Stimulated activated effector memory CD8-positive, alpha-beta T cell treated with anti-CD3 and anti-CD28 coated beads, Interleukin-12 subunit alpha, Interleukin-12 subunit beta, amount 100 ng/mL, for 72 hours (primary cell): ENCODE data around the gene ZNF865.
"Not testable (repeated sequence)": the region's sequence is repeated elsewhere in the genome, so short reads cannot be mapped to it uniquely, and the experiment has no call there.

Experiments used
- ATAC-seq: fragments of 150-1000 bp; cut with Tn5 transposase; 2 replicates; pipeline ENCODE4 v1.10.0; 2021
- DNase-seq, 2 donors: peaks; one replicate each; pipeline ENCODE4 v3.0.0; 2021 to 2022; ENCODE audit warnings: low spot score in 2 of 2
- H3K27ac Mint-ChIP-seq: one replicate; pipeline ENCODE4 v1.8.0; 2022; ENCODE audit warnings: mild to moderate bottlenecking, mixed read lengths
- H3K36me3 Mint-ChIP-seq: one replicate; pipeline ENCODE4 v1.8.0; 2022; ENCODE audit warnings: mild to moderate bottlenecking, mixed read lengths
- H3K4me1 Mint-ChIP-seq: one replicate; pipeline ENCODE4 v1.8.0; 2022; ENCODE audit warnings: mixed read lengths
- H3K4me3 Mint-ChIP-seq: one replicate; pipeline ENCODE4 v1.8.0; 2022; ENCODE audit warnings: mild to moderate bottlenecking, mixed read lengths
- H3K9me3 Mint-ChIP-seq: one replicate; pipeline ENCODE4 v1.8.0; 2022; ENCODE audit warnings: mixed read lengths

ZNF865 gene

DNA sequence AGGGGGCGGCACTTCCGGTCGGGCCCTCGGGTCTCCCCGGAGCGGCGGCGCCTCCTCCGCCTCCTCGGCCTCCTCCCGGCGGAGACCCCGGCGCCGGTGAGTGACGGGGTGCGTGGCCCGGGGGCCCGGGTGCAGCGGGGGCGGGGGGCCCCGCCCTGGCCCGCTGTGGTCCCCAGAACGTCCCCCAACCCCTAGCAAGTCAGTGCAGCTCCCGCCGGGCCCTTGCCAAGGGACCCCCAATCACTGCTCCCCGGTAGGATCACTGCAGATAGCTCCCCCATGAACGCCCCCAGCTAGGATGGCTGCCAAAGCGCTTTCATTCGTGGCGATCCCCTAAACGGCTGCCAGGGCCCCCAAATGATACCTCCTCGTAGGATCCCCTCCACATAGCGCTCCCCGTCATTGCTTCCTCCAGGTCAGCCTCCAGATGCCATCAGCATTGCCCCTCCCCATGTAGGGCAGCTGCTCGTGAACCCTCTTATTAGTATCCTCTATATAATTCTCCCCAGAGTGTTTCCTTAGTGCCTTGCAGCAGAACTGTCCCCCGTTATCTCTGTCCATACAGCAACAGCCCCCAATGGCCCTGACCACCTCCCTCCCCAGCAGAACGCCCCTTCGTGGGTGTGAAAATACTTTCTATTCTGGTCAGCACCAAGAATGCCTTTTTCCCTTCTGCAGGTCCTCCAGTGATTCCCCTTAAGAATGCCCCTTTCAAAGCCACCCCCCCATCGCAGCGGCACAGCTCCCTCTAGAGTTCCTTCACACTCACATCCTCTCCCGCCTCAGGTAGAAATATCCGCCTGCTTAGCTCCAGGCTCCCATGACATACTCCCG, at the start of gene ZNF865:
TSS of gene ZNF865 (plus strand) at position 11 of the 834 bp plus-strand sequence. CDS start 7,972 bp downstream, outside the sequence.
- H3K36me3 Mint-ChIP-seq, result peaks cover 50% of the 10 kb centered on the region
- peak within 1 kb of the TSS; percentile 94 for H3K27ac Mint-ChIP-seq
- DNase-seq, result peak; percentile 40 to 85
- H3K9me3 Mint-ChIP-seq, result no peaks in the 10 kb centered on the region
- H3K4me1 Mint-ChIP-seq, result peaks cover 73% of the 10 kb centered on the region
- ATAC-seq, result peak; percentile 60
- peak within 1 kb of the TSS; percentile 91 for H3K4me3 Mint-ChIP-seq

DNA sequence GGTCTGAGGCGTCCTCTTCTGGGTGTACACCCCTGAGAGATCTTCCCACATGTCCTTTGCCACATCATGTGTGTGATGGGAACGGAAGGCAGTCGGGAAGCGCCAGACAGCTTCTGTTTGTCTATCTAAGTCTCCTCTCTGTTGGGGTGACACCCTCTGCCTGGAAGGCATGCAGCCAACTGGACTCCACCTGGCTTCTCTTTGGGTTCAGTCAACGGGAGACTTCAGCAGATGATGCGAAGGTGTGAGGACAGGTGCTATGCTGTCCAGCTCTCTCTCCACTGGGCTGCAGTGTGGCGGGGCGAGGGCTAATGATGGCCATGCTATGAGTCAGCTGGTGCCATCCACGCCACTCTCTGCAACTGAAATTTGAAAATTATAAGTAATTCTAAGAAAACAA, 45.8 kb upstream of the ZNF865 start:
- no peak for ATAC-seq
- Mint-ChIP-seq H3K4me1 (peaks cover 5% of the 10 kb centered on the region), H3K4me3 (no peak overlapping the region), H3K36me3 (no peaks in the 10 kb centered on the region), H3K27ac (no peak overlapping the region), H3K9me3 (no peaks in the 10 kb centered on the region)
- DNase-seq, result no peak

GRCh38 chr19:55563261-55563690, 42.2 kb upstream of the ZNF865 start:
- H3K9me3 Mint-ChIP-seq, result no peaks in the 10 kb centered on the region
- DNase-seq (no peak), ATAC-seq (no peak)
- no peaks in the 10 kb centered on the region for H3K36me3 Mint-ChIP-seq
- H3K4me3 Mint-ChIP-seq, result no peak overlapping the region
- H3K4me1 Mint-ChIP-seq, result peaks cover 5% of the 10 kb centered on the region
- no peak overlapping the region for H3K27ac Mint-ChIP-seq

DNA sequence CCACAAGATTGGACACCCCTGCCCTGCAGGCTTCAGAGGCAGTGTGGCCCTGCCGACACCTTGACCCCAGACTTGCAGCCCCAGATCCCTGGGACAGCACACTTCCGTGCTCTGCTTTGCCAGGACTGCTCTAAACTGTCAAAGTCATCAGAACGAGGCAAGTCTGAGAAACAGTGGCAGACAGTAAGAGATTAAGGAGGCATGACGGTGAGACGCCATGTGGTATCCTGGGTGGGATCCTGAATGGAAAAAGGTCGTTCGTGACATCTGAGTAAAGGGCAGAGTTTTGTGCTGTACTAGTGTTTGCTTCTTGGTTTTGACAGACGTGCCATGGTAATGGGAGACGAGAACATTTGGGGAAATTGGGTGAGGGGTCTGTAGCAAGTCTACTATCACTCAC, 38.6 kb upstream of the ZNF865 start:
- Mint-ChIP-seq H3K4me1 (no peaks in the 10 kb centered on the region), H3K4me3 (no peak overlapping the region), H3K9me3 (no peaks in the 10 kb centered on the region), H3K36me3 (no peaks in the 10 kb centered on the region), H3K27ac (no peak overlapping the region)
- DNase-seq (no peak), ATAC-seq (no peak)

- DNase-seq, result no peak
- no peaks in the 10 kb centered on the region for H3K9me3 Mint-ChIP-seq
Measured at GRCh38 chr19:55567708-55568328, 37.6 kb upstream of the ZNF865 start.

GRCh38 chr19:55569477-55569876, 36.0 kb upstream of the ZNF865 start:
- H3K27ac Mint-ChIP-seq, DNase-seq, H3K4me1 Mint-ChIP-seq, ATAC-seq, H3K9me3 Mint-ChIP-seq, H3K4me3 Mint-ChIP-seq, H3K36me3 Mint-ChIP-seq: not testable (repeated sequence)

More at GRCh38 chr19:55567708-55568328, 37.6 kb upstream of the ZNF865 start:
- Mint-ChIP-seq H3K36me3 (no peaks in the 10 kb centered on the region), H3K4me3 (no peak overlapping the region), H3K27ac (no peak overlapping the region), H3K4me1 (no peaks in the 10 kb centered on the region)
- no peak for ATAC-seq

DNA sequence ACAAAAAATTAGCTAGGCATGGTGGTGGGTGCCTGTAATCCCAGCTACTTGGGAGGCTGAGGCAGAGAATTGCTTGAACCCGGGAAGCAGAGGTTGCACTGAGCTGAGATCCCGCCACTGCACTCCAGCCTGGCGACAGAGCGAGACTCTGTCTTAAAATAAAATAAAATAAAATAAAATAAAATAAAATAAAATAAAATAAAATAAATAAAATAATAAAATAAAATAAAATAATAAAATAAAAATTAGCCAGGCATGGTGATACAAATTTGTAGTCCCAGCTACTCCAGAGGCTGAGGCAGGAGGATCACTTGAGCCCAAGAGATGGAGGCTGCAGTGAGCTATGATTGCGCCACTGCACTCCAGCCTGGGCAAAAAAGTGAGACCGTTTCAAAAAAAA, 31.5 kb upstream of the ZNF865 start:
- not testable (repeated sequence) for ATAC-seq, H3K4me1 Mint-ChIP-seq, H3K9me3 Mint-ChIP-seq, H3K27ac Mint-ChIP-seq, H3K4me3 Mint-ChIP-seq, DNase-seq
- H3K36me3 Mint-ChIP-seq, result peaks cover 10% of the 10 kb centered on the region

DNA sequence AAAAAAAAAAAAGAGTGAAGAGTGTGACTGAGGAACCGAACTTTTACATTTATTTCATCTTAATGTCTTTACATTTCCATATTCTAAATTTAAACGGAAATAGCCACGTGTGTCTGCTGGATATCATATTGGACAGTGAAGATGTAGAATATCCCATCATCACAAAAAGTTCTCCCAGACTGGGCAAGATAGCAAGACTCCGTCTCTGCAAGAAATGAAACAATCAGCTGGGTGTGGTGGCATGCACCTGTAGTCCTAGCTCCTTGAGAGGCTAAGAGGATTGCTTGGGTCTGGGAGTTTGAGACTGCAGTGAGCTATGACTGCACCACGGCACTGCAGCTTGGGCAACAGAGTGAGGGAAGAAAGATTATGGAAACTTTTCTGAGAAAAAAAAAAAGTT, 28.7 kb upstream of the ZNF865 start:
- peaks cover 21% of the 10 kb centered on the region for H3K36me3 Mint-ChIP-seq
- no peak overlapping the region for H3K4me3 Mint-ChIP-seq
- no peak overlapping the region for H3K27ac Mint-ChIP-seq
- DNase-seq (no peak), ATAC-seq (no peak)
- H3K9me3 Mint-ChIP-seq, result no peaks in the 10 kb centered on the region
- peaks cover 18% of the 10 kb centered on the region for H3K4me1 Mint-ChIP-seq

DNA sequence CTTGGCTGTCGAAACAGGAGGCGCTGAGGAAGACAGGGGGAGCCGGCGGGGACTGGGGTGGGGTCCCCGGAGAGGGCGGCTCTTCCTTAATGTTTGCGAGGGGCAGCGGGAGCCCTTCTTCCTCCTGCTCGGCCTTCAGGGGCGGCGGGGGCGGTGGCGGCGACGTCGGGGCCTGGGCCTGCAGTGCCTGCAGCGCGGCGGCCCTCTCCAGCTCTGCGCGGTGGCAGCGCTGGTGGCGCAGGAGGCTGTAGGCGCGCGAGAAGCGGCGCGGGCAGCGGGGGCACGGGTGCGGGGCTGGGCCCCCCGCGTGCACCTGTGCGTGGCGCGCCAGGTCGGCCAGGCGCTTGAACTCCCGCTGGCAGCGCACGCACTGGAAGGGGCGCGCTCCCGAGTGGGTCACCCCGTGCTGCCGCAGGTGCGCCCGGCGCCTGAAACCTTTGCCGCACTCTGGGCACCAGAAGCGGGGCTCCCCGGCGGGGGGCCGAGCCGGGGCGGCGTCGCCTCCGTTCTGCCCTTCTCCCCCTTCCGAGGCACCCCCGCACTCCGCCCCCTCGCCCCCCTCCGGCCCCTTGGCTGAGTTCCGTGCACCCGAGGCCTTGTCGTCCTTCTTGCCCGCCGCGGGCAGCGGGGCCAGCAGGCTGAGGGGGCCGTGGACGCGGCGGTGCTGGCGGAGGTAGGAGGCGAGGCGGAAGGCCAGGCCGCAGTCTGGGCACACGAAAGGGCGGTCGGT, 27.3 kb upstream of the ZNF865 start:
- H3K4me1 Mint-ChIP-seq, result peaks cover 23% of the 10 kb centered on the region
- H3K9me3 Mint-ChIP-seq, result no peaks in the 10 kb centered on the region
- no peak overlapping the region for H3K27ac Mint-ChIP-seq
- H3K4me3 Mint-ChIP-seq, result no peak overlapping the region
- no peak for DNase-seq
- no peak for ATAC-seq
- peaks cover 21% of the 10 kb centered on the region for H3K36me3 Mint-ChIP-seq

DNA sequence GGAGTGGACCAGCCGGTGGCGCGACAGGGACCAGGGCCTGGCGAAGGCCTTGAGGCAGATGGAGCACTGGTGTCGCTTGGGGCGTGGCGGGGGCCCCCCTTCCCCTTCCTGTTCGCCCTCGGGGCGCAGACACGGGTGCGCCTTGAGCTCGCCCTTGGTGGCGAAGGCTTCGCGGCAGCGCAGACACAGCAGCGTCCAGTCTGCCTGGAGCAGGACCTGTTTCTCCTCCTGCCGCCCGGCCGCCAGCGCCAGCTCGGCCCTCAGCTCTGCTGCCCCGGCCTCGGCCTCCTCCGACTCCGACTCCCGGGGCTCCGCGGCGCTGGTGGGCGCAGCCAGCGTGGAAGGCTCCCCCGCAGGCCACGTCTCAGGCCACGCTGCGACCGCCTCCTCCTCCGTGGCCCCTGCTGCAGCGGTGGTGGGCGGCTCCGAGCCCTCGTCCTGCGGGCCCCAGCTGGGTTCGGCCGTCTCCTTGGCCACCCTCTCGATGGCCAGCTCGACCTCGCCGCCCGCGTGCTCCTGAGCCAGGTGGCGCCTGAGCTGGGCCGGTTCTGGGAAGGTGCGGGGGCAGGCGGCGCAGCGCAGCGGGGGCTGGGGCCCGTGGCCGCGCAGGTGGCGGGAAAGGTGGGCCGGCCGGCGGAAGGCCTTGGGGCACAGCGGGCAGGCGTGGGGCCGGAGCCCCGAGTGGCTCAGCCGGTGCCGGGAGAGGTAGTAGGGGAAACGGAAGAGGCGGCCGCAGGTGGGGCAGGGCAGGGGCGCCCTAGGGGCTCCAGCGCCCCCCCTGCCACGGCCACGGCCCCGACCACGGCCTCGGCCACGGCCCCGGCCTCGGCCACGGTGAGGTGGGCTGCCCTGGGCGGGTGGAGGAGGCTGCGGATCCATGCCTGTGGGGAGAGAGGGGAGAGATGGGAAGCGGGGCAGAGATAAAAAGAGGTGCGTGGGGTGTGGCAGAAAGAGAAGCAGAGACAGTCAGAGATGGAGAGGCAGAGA, 26.4 kb upstream of the ZNF865 start:
- Mint-ChIP-seq H3K27ac (peak overlapping the region; percentile 96), H3K4me1 (peaks cover 23% of the 10 kb centered on the region), H3K36me3 (peaks cover 21% of the 10 kb centered on the region), H3K4me3 (peak overlapping the region; percentile 83), H3K9me3 (no peaks in the 10 kb centered on the region)
- no peak for ATAC-seq
- no peak for DNase-seq

- peak overlapping the region; percentile 83 for H3K4me3 Mint-ChIP-seq
- peak overlapping the region; percentile 96 for H3K27ac Mint-ChIP-seq
- H3K4me1 Mint-ChIP-seq, result peaks cover 23% of the 10 kb centered on the region
- H3K9me3 Mint-ChIP-seq, result no peaks in the 10 kb centered on the region
- H3K36me3 Mint-ChIP-seq, result peaks cover 21% of the 10 kb centered on the region
- peak; percentile 36 for ATAC-seq
- DNase-seq, result no peak
Measured at GRCh38 chr19:55579766-55580621, 25.5 kb upstream of the ZNF865 start.

DNA sequence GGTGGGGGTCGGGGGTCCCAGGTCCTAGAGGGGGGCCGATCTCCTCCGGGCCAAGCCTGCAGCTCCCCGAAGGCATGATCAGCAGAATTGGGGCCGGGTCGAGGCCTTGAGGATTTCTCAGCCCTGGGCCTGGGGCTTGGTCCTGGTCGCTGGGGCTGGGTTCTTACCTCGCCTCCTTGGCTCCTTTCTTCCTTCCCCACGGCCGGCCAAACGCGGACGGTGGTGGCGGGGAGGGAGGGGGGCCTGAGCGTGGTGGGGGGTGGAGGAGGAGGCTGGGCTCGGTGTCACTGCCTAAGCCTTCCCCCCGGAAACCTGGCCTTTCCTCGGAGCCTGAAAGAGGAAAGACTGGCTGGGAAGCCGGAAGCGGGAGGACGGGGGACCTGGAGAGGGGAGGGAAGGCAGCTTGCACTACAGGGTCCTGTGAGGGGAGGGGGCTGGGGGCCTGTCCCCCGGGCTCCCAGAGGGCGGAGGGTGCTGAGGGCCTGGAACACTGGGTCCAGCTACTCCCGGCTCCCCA, 24.8 kb upstream of the ZNF865 start, which contains the start of gene ZNF579:
TSS of gene ZNF579 (minus strand) at position 221 of the 517 bp plus-strand sequence. CDS start 1,209 bp downstream, outside the sequence.
- H3K4me1 Mint-ChIP-seq, result peaks cover 30% of the 10 kb centered on the region
- peak; percentile 80 for ATAC-seq
- DNase-seq, result peak; percentile 55 to 88

DNA sequence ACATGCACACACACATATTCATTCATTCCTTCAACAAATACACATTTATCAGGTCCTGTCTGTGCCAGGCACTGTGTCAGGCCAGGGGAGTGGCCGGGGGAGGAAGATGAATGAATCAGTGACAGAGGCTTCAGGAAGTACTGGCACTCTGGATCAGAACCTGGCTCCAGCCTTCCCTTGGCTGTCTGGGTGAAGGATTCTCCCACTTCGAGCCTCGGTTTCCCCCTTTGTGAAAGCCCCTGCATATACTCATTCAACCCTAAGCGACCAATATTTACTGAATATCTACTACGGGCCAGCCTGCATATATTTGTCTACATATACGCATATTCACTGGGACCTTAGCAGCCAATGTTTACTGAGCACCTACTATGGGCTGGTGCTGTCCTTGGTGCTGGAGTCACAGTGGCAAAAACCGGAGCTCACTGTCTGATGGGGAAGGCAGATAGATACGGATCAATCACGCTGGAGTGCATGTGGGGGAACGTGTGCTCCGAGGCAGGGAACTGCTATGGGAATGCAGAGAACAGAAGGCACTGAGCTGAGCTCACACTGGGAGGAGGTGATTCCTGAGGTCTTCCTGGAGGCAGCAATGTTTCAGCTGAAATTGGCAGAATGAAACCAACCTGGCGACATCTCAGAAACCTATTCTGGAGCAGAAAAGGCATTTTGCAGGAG, 24.2 kb upstream of the ZNF865 start:
- DNase-seq, result no peak
- no peaks in the 10 kb centered on the region for H3K9me3 Mint-ChIP-seq
- peaks cover 21% of the 10 kb centered on the region for H3K36me3 Mint-ChIP-seq
- peak overlapping the region; percentile 83 for H3K4me3 Mint-ChIP-seq
- peak; percentile 15 for ATAC-seq
- peak overlapping the region; percentile 96 for H3K27ac Mint-ChIP-seq
- H3K4me1 Mint-ChIP-seq, result peaks cover 36% of the 10 kb centered on the region

More for the DNA sequence above, 24.8 kb upstream of the ZNF865 start, which contains the start of gene ZNF579:
- H3K9me3 Mint-ChIP-seq, result no peaks in the 10 kb centered on the region
- peaks cover 21% of the 10 kb centered on the region for H3K36me3 Mint-ChIP-seq
- H3K27ac Mint-ChIP-seq, result peak within 1 kb of the TSS; percentile 96
- peak within 1 kb of the TSS; percentile 83 for H3K4me3 Mint-ChIP-seq
